ENCODE results near the gene CD200R1L.

CD200R1L gene

DNA sequence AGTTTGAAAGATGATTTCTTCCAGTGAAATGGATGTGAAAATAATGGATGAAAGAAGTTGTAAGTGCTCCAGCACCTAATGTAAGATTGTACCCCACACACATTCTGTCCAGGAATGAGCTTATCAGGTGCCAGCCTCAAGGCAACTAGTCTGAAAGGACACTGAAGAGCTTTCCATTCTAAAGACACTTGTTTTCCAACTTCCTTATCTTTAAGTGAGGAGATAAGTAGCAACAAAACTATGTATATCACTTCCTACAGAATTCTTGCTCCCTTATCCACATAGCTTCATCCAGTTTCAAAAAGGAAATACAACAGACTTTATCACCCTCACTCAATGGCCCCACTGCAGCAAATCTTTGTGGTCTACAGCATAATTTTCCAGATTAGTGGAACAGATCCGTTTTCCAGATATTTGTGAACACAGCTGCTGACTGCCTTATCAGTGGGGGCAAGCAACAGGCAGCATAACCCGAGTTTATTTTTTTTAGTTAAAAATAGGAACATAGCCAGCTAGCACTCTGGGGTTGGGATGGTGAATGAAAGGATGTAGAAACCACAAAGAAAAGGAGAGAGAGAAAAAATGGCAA lies 60.6 kb downstream of the CD200R1L start:
- no peak for DNase-seq

GRCh38 chr3:112785321-112786001 lies 61.2 kb downstream of the CD200R1L start:
- DNase-seq = no peak

- DNase-seq = no peak
Measured at GRCh38 chr3:112782491-112782890, 64.2 kb downstream of the CD200R1L start.

GRCh38 chr3:112781599-112781998 lies 65.1 kb downstream of the CD200R1L start:
- DNase-seq = no peak

DNA sequence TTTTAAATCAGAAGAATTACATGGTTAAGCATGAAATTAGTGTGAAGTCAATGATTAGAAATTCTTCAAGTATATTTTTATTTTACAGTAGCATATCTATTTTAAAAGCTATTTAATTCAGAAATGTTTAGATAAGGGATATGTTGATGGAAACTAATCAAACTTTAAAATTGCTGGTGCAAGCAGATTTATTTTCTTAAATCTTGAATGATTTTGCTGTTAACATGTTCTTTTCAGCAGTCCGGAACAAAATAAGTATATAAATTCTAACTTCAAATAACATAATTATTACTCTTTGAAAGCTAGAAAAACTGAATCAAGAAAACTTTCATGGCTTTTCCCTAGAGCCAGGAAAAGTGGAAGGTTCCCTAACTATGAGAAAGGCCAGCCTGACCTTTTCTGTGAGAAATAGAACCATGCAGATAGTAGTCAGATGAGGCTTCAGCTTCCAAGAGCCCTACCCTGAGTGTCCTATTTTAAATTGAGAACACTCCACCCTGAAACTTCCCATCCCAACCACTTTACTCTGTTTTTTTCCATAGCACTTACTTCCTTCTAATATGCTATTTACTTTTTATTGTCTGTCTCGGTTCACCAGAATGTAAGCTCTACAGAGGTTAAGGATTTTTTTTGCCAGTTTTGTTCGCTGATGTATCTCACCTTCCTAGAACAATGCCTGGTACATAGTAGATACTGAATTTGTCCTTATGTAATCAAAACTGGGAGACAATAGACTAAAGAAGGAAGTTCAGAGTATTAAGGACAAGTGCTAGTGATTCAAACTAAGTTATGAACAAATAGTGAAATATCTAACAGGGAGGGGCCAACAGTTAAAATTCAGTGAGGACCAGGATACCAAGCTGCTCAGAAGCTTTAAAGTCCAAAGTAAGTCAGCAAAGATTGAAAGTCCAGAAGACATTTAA lies 66.8 kb downstream of the CD200R1L start:
- DNase-seq = no peak

DNA sequence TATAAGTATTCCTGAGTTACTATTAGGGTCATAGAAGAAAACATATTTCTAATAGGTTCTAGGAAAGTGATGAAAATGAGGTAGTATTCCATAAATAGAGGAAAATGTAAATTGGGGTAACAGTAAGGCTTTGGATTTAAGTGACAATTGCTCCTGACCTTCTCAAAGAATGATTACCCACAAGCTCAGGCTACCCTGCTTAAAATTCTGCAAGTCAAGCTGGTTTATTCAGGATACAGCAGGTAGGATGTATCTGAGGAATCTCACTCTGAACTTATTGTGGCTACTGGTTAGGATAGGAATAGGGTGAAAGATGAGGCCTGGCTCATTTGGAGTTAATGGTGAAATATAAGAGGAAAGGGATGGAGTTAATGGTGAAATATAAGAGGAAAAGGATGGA lies 67.7 kb downstream of the CD200R1L start:
- no peak for DNase-seq

DNA sequence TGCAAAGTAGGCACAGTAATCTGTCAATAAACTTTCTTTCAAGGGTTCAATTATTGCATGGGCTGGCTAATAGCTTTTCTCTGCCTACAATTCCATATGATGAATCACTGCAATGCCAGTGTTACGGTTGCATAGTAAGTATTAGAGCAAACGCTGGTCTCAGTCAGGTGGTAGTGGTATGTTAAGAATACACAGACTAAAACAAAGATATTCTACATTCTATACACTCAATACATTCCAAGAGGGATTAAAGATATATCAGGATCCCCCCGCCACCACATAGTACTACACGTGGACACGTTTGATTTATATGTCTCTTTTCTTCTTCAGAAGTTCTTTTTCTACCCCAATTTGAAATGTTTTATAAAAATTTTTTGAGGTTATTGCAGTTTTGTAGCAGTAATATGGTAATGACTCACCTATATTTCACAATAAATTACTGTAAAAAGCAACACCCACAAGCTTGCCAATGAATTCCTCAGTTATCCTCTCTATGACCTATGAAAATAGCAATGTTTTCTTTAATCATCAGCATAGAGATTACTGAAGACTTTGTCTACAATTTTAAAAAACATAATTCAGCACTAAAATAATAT lies 68.2 kb downstream of the CD200R1L start:
- no peak for DNase-seq

DNA sequence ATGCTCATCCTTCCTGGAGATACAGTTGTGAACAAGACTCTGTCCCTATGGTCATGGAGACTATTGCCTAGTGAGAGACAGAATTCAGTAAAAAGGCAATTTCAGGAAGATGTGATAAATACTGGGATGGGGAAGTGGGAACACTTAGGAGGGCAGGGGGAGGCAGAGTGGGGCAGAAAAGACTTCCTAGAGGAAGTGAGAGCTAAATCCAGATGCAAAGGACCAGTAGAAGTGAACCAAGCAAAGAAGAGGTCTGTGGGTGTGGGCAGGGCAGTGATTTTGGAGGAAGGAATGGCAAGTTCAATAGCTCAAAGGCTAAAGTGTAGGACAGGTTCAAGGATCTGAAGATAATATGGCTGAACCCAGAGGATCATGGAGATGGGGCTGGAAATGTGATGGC lies 68.9 kb downstream of the CD200R1L start:
- DNase-seq = no peak

- DNase-seq = no peak
Measured at GRCh38 chr3:112776836-112777235, 69.8 kb downstream of the CD200R1L start.

- DNase-seq = no peak
Measured at GRCh38 chr3:112776000-112776399, 70.7 kb downstream of the CD200R1L start.

DNA sequence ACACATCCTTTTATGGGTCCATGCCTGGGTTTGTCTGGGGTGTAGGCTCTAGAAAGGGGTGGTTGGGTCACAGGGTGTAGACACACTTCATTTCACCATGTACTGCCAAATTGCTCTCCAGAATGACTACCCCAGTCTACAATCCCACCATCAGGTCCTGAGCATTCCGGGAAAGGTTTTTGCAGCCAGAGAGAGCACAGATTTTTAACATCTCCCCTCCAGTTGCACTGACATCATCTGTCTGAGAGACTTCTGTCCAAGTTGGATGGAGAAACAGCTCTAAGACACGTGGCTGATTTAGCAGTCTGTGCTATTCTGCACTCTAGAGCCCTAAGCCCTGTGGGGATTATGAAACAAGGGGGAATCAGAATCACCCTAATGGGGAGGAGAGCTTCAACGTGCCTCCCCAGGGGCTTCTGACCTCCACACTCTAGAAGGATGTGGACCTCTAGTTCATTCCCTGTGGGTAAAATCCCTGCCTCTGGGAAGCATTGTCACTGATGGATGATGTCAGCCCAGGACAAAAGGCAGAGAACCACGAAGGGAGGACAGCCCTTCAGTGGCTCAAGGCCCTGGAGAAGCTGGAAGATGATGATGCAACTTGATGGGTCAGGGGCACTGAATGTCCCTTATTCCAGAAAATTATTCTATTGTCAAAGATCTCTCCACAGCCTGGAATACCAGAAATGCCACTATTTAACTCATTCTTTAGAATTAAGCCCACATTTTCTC lies 71.5 kb downstream of the CD200R1L start:
- no peak for DNase-seq

DNA sequence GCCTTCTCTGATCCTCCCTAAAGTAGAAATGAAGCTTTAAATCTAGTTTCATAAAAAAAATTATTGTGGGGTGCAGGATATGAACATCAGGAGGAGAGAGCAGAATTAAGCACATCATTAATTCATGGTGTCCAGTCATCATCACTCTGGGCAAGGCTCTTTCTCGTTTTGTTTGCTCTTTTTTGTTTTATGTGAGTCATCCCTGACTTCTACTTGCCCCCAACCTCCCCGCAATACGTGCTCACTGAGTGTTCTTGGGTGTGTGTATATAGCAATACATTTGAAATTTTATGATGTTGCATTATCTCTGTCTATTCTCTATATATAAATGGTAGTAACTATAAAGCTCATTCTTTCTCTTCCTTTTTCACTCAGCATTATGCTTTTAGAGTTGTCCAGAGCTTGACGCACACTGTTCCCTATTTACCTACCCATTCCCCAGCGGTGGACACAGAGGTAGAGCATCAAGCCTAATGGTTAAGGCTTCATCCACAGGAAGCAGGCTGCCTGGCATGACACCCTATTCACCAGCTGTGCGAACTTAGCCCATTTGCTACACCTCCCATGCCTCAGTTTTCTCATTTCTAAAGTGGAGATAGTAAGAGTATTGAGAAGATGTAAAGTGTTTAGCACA lies 72.3 kb downstream of the CD200R1L start:
- DNase-seq = no peak

DNA sequence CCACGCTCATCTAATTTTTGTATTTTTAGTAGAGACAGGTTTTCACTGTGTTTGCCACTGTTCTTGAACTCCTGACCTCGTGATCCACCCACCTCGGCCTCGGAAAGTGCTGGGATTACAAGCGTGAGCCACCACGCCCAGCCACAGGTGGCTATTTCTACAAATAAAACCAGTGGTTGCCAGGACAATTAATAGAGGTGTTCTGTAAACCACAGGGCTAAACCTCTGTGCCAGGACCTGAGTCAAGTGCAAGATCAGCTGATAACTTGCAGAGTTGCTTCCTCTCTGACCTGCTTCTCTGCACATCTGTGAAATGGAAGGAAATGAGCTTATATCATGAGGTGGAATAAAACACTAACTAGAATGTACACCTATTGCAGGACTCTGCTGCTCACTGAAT lies 72.8 kb downstream of the CD200R1L start:
- DNase-seq = no peak

DNA sequence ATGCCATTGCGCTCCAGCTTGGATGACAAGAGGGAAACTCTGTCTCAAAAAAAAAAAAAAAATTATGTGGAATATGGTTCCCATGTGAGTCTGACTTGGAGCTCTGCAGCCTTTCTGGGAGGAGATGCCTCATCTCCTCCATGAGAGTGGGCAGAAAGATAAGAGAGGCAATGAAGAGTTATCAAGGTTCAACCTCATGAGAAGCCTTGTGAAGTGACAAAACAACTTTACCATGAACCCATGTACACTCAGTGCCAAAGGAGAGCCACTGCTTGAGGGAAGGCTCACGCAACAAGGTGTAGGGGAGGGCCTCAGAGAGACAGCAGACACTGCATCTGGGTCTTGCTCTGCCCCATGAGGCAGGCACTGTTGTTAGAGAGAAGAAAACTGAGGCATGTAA lies 75.7 kb downstream of the CD200R1L start:
- no peak for DNase-seq

- no peak for DNase-seq
Measured at GRCh38 chr3:112770032-112770626, 76.5 kb downstream of the CD200R1L start.

- no peak for DNase-seq
Measured at GRCh38 chr3:112769286-112769978, 77.2 kb downstream of the CD200R1L start.

DNA sequence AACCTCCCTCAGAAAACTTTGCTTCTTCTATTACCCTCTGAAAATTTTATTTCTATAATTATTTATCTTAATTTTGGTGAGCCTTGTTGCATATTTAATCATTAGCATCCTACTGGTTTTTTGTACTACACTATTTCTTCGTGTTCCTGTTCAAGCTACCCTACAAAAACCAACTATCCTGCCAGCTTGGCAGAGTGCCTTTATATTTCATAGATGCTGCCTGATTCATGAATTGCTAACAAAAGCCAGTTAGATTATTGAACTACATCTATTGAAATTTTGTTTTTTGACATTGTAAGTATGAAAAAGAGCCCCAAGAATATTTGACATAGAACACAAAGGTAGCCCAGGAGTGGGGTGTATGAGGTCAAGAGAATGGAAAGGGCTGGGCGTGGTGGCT lies 78.9 kb downstream of the CD200R1L start:
- DNase-seq = no peak

DNA sequence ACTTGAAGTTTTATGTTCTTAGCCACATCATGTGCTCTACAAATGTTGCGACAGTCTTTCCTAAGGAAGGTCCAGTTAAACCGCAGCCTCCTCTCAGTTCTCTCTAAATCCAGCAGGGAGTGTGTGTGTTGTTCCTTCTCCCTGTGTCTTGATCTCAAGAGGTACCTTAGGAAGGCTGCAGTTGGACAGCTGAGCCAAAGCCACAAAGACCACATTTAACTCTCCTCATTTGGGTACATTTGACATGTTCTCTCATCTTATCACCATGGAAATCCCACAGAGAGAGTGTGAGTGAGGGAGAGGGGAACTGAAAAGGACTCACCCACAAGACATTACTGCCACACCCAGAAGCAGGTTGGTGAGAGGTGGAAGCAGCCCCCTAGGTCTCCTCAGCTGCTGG lies 79.5 kb downstream of the CD200R1L start:
- no peak for DNase-seq
